GM18505 (cell line): ENCODE data around the gene GLI3.

Experiments
- ATAC-seq: cut with Tn5 transposase; IDR thresholded peaks from one replicate; pipeline ENCODE4 v1.9.1; 2021; ENCODE audit not compliant: unreplicated experiment
- POLR2A ChIP-seq: IDR thresholded peaks from 4 replicates; pipeline ENCODE4 v1.6.1; 2011; ENCODE audit warnings: borderline replicate concordance; ENCODE audit not compliant: insufficient read depth, insufficient read length; ENCODE audit errors: extremely low read depth

Gene GLI3

DNA sequence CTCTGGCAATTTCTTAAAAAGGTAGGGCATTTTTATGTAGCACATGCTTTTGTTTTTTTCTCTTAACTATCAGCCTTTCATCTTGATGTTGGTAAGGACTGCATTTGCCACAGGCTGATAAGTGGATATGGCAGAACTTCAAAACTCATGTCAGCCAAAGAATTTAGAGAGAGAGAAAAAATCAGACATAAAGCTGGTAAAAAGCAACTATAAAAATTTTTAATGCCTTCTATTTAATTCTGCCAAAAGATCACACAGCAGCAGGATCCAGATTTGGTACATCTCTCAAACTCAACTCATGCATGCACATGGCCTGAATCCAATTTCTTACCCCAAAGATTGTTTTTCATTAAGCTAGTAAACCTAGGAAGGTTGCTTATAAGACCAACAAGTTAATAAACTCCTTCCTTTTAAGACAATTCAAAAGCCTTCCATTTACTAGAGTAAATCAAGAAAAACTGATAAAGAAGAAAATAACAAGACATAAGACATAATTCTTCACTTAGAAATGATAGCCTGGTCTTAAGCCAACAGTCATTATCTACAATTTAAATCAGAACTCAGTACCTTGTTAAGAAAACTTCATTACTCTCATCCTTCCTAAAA lies 69.3 kb downstream of the GLI3 start:
- no peak for TF ChIP-seq POLR2A
- ATAC-seq, result no peak

DNA sequence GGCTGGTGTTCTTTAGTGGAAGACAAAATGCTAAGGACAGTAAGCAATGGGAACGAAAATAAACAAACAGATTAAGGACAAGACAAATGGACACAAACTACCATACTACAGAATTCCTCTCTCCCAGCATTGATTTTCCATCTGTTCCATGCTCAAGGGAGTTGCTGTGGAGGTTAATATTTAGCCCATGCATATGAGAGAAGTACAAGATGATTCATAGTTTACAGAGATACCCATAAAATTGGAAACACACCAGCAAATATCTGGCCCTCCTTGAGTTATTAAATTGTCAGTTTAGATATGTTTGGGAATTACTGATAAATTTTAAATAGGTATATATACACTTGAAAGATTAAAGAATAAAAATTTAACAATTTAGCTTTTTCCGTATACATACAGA lies 69.8 kb downstream of the GLI3 start:
- TF ChIP-seq POLR2A, result no peak
- ATAC-seq, result no peak

DNA sequence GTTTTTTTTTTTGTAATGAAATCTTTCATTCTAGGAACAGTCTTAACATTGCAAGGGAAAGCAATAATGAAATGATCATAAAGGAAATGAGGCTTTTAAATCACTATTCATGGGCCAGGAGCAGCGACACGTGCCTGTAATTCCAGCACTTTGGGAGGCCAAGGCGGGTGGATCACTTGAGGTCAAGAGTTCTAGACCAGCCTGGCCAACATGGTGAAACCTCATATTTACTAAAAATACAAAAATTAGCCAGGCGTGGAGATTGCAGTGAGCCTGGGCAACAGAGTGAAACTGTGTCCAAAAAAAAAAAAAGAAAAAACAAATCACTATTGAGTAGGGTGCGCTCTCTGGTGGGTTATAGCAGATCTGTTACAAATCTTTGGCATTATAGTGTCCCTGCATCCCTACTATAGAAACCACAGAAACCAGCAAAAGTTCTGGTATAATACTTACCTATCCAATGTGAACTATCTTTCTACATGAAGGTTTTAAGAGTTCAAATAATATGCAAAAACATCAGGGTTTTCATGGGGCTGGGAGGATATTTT lies 72.1 kb downstream of the GLI3 start:
- TF ChIP-seq POLR2A, result no peak
- ATAC-seq, result no peak

DNA sequence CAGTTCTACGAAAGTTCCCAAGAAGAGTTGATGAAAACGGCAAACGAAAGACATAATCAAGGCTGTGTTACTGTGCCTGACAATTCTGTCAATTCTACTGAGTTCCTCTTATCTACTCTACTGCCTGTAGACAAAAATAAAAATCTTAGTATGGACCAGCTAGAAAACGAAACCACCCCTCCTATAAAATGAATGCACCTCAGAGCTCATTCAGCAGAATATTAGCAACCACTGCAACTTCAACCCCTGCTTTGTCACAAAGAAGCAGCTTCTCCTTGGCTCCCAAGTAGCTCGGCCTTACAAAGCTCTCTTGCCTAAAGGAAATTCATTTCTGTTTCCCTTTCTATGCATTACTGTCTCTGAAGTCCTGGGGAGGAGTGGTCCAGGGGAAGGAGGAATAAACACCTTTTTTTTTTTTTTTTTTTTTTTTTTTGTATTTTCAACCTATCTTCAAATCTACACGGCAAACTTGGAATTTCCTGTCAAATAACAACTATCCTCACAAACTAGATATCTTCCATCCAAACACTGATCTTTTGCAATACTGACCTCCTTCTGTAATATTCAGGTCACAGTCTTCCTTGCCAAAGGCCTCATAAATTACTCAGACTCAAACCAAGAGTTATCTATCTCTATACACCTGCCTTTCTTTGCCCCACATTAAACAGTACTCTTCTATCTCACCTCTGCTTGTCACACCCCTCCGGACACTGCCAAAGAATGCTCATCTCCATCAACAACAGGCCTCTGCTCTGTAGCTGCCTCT lies 74.3 kb downstream of the GLI3 start:
- TF ChIP-seq POLR2A, result no peak
- no peak for ATAC-seq

DNA sequence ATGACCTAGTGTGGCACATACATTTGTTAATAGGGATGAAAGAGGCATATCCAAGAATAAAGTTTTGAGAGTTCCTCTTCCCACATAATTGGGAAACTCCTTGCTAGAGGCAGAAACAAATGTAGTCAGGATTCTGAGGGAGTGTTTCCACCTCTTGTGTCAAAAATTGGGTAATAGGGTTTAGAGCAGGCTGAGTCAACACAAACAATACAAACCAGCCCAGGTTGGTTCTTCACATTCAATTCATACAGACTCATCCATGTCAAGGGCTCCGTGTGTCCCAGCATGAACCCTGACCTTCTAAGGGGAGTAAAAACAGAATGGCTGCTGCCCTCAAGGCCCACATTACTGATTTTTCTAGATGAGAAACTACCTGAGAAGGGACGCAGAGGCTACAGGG lies 75.3 kb downstream of the GLI3 start:
- ATAC-seq, result no peak
- TF ChIP-seq POLR2A, result no peak

DNA sequence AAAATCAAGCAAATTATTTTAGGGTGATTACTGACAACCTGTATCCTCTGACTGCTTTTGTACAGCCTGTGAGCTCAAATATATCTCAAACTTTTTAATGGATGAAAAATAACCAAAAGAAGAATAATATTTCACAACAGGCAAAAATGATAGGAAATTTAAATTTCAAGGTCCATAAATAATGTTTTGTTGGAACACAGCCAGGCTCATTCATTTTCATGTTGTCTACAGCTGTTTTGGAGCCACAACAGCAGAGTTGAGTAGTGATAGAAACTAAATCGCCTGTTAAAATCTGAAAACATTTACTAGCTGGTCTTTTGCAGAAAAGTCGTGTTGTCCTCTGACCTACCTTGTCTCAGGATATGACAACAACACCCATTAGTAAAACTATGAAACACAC lies 75.9 kb downstream of the GLI3 start:
- TF ChIP-seq POLR2A, result no peak
- ATAC-seq, result no peak

DNA sequence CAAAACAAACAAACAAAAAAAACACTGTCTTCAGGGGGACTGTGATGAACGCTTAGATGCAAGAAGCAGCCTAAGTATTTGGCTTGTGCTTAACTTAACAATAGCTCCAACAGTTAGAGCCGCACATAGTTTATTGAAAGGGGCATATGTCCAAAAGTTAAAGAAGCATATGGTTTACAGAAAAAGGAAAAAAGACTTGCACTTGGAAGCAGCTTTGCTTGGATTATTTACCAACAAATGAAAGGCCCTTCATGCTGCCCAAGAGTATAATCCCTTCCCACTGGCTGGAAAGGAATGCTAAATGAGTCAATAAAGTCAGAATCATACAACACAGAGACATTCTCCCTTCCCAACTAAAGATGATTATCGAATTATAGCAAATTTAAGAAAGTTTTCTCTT lies 77.9 kb downstream of the GLI3 start:
- ATAC-seq, result no peak
- no peak for TF ChIP-seq POLR2A

DNA sequence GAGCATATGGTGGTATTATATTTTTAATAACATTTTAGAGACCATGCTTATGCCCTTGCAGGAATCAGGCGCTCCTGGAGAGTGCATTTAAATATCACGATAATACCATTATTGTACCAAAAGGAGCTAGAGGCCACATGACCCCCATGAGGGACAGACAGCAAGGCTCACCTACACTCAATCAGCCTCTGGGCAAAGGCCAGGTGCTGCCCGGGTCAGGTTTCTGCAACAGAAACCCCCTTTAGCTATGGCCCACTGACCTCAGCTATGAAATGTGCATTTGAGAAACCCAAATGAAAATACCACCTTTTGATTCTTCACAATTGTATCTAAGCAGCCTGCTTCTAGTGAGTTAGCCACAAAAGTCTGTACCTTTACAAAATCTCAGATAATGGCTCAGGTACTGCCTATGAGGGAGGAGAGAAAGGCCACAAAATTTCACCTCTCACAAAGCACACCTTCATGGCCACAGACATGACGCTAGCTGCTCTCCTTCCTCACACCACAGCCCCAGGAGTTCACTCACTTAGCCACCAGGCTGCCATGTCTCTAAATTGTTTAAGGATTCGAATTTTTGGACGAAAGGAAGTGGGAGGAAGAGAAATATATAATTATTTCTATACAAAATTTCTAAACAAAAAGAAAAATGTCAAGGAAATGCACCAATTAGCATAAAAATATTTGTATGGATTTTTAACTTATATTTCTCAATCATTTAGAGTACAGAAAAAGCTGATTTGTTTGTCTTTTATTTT lies 79.9 kb downstream of the GLI3 start:
- TF ChIP-seq POLR2A, result no peak
- no peak for ATAC-seq

DNA sequence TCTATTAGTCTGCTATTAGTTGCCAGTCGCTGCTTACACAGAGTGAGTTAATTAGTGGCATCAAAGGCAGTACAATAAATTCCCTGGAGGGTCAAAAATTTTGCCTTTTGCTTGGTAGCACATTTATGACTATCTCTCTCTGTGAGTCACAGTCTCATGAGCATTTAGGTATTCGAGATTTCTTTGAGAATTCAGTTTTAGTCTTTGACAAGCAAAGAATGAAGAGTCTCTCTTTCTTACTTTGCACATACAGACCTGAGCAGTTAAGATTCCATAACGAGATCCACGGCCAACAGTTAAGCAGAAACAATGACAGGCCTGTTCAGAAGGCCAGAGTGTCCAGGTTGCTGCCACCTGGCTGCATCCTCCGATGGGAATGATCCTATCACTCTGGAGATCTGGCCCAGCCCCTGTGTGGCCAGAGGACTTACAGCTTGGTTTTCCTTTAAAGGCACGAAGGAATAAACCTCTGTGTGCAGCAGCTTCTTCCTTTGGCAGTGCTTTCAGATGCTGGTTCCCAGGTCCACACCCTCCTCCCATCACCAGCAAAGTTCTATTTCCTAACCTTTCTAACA lies 80.6 kb downstream of the GLI3 start:
- no peak for TF ChIP-seq POLR2A
- no peak for ATAC-seq

DNA sequence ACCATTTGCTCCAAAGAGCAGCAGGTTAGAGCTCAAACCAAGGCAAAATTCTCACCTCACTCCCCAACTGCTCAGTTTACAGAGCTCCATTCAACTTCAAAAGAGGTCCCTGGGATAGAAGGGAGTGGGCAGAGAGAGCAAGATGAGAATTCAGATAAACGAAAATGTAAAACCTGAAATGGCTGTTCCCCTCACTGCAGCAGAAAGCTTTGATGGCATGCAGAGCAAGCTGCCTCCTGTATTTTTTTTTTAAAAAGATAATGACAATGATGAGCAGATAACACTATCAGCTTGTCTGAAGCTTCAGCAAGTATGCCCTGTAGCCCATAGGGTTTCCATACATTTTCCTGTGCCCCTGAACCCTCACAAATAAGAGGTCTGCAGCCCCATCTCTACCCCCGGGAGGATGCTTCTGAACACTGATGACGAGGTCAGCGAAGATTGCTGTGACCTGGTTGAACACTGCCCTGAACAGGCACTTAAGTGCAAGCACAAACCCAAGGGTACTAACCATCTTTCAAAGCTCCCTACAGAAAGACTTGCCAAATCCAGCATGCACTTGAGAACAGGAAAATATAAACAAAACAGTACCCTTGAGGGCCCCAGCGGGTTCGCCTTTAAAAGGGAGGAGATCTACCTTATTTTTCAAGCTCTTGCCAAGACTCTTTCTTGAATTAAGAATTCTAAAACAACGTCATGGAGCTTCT lies 81.3 kb downstream of the GLI3 start:
- no peak for ATAC-seq
- no peak for TF ChIP-seq POLR2A

DNA sequence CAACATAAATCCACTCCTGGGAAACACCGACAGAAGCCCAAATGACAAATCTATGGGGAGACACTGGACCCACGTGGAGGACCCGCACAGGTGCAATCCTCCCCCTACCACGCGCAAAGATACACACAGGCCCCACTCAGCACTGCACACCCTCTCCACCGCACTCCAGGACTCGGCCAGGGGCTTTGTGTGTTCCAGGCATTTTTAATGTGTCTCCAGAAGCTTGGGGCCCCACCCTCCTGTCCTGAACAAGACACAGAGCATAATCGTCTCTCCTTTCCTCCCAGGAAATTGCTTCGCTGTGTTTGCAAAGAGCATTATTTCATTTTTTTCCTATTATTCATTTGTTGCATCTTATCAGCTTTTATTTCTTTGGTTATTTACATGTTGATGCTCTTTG lies 82.8 kb downstream of the GLI3 start:
- no peak for TF ChIP-seq POLR2A
- no peak for ATAC-seq

DNA sequence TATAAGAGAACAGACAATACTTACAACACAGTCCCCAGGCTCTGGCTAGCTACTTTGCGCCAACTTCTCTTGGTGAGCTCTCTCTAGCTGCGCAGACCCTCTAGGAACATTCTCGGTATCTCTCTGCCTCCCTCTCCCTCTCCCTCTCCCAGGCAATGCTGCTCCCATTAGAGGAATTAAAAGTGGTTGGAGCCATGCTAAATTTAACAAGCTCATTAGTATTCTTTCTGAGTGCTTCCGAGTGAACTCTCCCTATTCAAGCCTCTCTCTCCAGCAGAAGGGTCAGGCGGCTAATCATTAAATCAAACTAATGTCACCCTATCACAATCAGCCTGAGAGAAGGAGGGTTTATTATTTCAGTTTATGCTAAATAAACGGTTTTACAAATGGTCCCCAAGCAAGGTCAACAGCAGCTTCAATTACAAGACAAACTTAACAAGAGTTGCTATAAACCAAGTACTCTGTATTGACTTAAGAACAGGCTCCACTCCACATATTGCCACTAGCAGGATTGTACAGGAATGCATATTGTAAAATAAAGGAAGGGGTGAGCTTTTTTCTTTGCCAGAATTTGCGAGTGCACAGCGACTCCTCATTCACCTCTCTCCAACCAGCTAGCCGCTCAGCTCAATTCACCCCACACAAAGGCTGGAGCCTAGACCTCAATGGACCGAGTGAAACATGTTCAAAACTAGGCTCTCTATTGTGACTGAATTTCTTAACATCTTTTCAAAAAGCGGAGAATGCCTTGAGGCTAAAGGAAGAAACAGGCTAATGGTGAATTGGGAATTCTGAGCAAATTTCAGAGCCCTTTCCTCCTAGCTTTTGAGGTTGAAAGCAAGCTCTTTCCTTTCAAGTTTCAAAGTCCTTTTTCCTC lies 84.4 kb downstream of the GLI3 start:
- ATAC-seq, result no peak
- no peak for TF ChIP-seq POLR2A
